Keratinocyte (primary cell): ENCODE measurements around the gene SNTG2. TPM values are rescaled to one million over a fixed set of nuclear protein-coding genes. Genes with fewer than 3 reads are reported as not detected.

Experiments used
- DNase-seq: peaks from one replicate; pipeline ENCODE4 v3.0.0-alpha.2; 2011; ENCODE audit warnings: low read depth, missing footprints, low spot score
- FAIRE-seq: peaks from 2 replicates; lab custom pipeline; 2011; peaks lifted over from hg19 to GRCh38; lab: Jason Lieb, UNC
- H2AFZ ChIP-seq: 2 replicates; pipeline ENCODE4 v1.6.0; 2012; ENCODE audit warnings: low read length, control low read depth, inconsistent platforms; ENCODE audit not compliant: control insufficient read depth
- H3K27ac ChIP-seq: 2 replicates; pipeline ENCODE4 v1.5.1; 2011; ENCODE audit warnings: low read length; ENCODE audit not compliant: control insufficient read depth, insufficient read depth
- H3K27me3 ChIP-seq: 3 replicates; pipeline ENCODE4 v1.6.0; 2011; ENCODE audit warnings: low read length; ENCODE audit not compliant: control insufficient read depth, insufficient read depth; ENCODE audit errors: extremely low read depth
- H3K36me3 ChIP-seq, 2 experiments: 2 replicates in 1 of 2; 3 replicates in 1 of 2; pipeline ENCODE4 v1.5.1; 2011; ENCODE audit warnings: low read length in 2 of 2, mild to moderate bottlenecking in 1 of 2; ENCODE audit not compliant: control insufficient read depth in 2 of 2, insufficient read depth in 2 of 2; ENCODE audit errors: extremely low read depth in 1 of 2
- H3K4me1 ChIP-seq: 3 replicates; pipeline ENCODE4 v1.5.1; 2011; ENCODE audit warnings: low read length; ENCODE audit not compliant: control insufficient read depth, insufficient read depth; ENCODE audit errors: extremely low read depth
- H3K4me2 ChIP-seq: 3 replicates; pipeline ENCODE4 v1.6.0; 2011; ENCODE audit warnings: low read depth, low read length; ENCODE audit not compliant: control insufficient read depth, insufficient read depth; ENCODE audit errors: extremely low read depth
- H3K4me3 ChIP-seq, 3 experiments: fragments of 200-600 bp in 1 of 3; sonication (generic) in 1 of 3; 2 replicates in 2 of 3; 3 replicates in 1 of 3; pipeline ENCODE4 v1.5.1; 2011 to 2016; ENCODE audit warnings: low read length in 3 of 3, mild to moderate bottlenecking in 3 of 3, control low read depth in 2 of 3, inconsistent platforms in 1 of 3, low read depth in 1 of 3, mixed read lengths in 1 of 3, mixed run types in 1 of 3, moderate library complexity in 1 of 3; ENCODE audit not compliant: control insufficient read depth in 2 of 3, insufficient read depth in 2 of 3; ENCODE audit errors: extremely low read depth in 1 of 3
- H3K79me2 ChIP-seq: 2 replicates; pipeline ENCODE4 v1.6.0; 2012; ENCODE audit warnings: low read length; ENCODE audit not compliant: control insufficient read depth, insufficient read depth
- H3K9ac ChIP-seq: 3 replicates; pipeline ENCODE4 v1.6.0; 2011; ENCODE audit warnings: low read length; ENCODE audit not compliant: control insufficient read depth, insufficient read depth; ENCODE audit errors: extremely low read depth
- H3K9me1 ChIP-seq: 3 replicates; pipeline ENCODE4 v1.6.0; 2011; ENCODE audit warnings: low read length; ENCODE audit not compliant: control insufficient read depth, insufficient read depth; ENCODE audit errors: extremely low read depth
- H3K9me3 ChIP-seq: 2 replicates; pipeline ENCODE4 v1.5.1; 2012; ENCODE audit warnings: low read depth, low read length; ENCODE audit not compliant: control insufficient read depth
- H4K20me1 ChIP-seq: 3 replicates; pipeline ENCODE4 v1.6.0; 2011; ENCODE audit warnings: low read length; ENCODE audit not compliant: control insufficient read depth, insufficient read depth; ENCODE audit errors: extremely low read depth
- EZH2 ChIP-seq: IDR thresholded peaks from one replicate; pipeline ENCODE4 v1.6.1; 2012; ENCODE audit warnings: inconsistent platforms, mild to moderate bottlenecking, low read length, moderate library complexity
- dilution Hi-C: fragments of 300-500 bp; cut with MboI; formaldehyde crosslinking; loops from one replicate; pipeline ENCODE4 v1.7.0; 2020; ENCODE audit warnings: low sequenced_read_pairs; ENCODE audit not compliant: extremely low pct_ligation_motif_present
- polyA plus RNA-seq, 5 experiments: library from polyadenylated mRNA; depleted of rRNA in 3 of 5; stranded (reverse) in 3 of 5; stranded (forward) in 1 of 5; unstranded in 1 of 5; fragments of >200 nt; gene quantifications; 1 replicate in 1 of 5; 2 replicates in 3 of 5; 3 replicates in 1 of 5; pipeline versions ENCODE4 v1.2.1 to v1.2.3, GENCODE V29; 2011 to 2012; ENCODE audit warnings: missing spikeins in 2 of 5, low read depth in 1 of 5, low replicate concordance in 1 of 5
- TF ChIP-seq, protein P1 (sequence below), 3 experiments: IDR thresholded peaks in 1 of 3; conservative IDR thresholded peaks in 1 of 3; optimal IDR thresholded peaks in 1 of 3; 2 replicates in 2 of 3; 3 replicates in 1 of 3; pipeline versions ENCODE3 to v1.5.1; 2011; ENCODE audit warnings: low read length in 3 of 3, mild to moderate bottlenecking in 3 of 3, moderate library complexity in 2 of 3, control low read depth in 1 of 3, inconsistent platforms in 1 of 3; ENCODE audit not compliant: insufficient read depth in 2 of 3; ENCODE audit errors: extremely low read depth in 1 of 3

SNTG2 gene
- polyA plus RNA-seq, 1 donor (not counting 4 experiments of a cell fraction or from before 2014, with no cell fraction given), result not detected

DNA sequence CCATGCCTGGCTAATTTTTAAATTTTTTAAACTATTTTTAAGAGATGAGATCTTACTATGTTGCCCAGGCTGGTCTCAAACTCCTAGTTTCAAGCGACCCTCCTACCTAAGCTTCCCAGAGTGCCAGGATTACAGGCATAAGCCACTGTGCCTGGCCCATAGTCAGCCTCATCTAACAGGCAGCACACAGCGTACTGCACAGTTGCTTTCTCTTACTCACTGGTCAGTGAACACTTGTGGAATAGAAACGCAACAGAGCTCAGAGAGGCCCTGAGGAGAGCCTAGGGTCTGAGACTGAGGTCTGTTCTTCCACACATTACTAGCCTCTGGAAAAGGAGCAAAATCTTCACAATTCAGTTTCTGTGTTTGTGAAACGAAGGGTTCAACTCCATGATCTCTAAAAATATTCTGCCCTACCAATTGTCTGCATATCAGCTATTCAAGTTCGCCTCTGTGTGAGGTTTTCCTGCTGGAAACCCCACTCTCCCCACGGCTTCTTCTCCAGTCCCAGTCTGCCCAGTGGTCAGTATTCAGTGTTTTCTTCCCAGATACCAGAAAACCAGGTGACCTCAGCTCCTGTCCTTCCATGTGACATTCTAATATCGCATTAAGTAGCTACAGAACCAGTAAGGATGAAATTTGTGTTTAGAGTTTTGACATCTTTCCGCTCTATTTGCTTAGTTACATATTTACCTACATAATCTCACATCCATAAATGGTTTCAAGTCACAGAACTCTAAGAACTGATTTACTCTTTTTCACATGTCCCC is 26.6 kb upstream of the SNTG2 start:
- no peaks in the 10 kb centered on the region for H4K20me1 ChIP-seq
- H3K27me3 ChIP-seq, result no peaks in the 10 kb centered on the region
- H3K9me3 ChIP-seq, result no peaks in the 10 kb centered on the region
- TF ChIP-seq, protein P1, sequence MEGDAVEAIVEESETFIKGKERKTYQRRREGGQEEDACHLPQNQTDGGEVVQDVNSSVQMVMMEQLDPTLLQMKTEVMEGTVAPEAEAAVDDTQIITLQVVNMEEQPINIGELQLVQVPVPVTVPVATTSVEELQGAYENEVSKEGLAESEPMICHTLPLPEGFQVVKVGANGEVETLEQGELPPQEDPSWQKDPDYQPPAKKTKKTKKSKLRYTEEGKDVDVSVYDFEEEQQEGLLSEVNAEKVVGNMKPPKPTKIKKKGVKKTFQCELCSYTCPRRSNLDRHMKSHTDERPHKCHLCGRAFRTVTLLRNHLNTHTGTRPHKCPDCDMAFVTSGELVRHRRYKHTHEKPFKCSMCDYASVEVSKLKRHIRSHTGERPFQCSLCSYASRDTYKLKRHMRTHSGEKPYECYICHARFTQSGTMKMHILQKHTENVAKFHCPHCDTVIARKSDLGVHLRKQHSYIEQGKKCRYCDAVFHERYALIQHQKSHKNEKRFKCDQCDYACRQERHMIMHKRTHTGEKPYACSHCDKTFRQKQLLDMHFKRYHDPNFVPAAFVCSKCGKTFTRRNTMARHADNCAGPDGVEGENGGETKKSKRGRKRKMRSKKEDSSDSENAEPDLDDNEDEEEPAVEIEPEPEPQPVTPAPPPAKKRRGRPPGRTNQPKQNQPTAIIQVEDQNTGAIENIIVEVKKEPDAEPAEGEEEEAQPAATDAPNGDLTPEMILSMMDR (optimal IDR thresholded peaks at IDR 0.05 in 1 of 3, IDR thresholded peaks at IDR 0.05 in 1 of 3, conservative IDR thresholded peaks at IDR 0.05 in 1 of 3; ENCODE audit: extremely low read depth in 1 of 3, insufficient read depth in 2 of 3, low read length in 3 of 3), result no peak
- TF ChIP-seq EZH2, result no peak
- H3K9me1 ChIP-seq, result no peaks in the 10 kb centered on the region
- no peak overlapping the region for H3K27ac ChIP-seq
- no peaks in the 10 kb centered on the region for H3K36me3 ChIP-seq
- H3K4me2 ChIP-seq, result no peak overlapping the region
- dilution Hi-C loops, result no loop called here
- no peak overlapping the region for H3K4me3 ChIP-seq
- DNase-seq, result no peak
- H2AFZ ChIP-seq, result no peak overlapping the region
- H3K4me1 ChIP-seq, result no peaks in the 10 kb centered on the region
- H3K79me2 ChIP-seq, result no peaks in the 10 kb centered on the region
- no peak overlapping the region for H3K9ac ChIP-seq
- FAIRE-seq, result no peak

DNA sequence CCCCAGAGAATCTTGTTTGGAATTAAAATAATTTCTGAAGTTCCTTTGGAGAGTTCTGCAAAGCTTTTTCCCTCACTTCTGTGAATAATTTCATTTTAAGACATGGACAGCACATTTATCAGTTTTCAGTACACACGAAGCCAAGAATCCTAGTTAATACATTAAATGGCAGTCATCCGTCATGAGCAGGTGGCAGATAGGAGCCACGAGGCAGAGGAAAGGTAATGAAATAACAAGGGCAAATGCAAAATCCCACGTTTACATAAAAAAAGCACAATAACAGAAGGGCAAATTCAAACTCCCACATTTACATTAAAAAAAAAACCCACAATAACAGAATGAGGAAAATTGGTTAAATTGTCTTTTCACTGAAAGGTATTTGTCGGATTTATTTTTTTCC is 25.9 kb upstream of the SNTG2 start:
- no peak overlapping the region for H2AFZ ChIP-seq
- dilution Hi-C loops, result no loop called here
- no peaks in the 10 kb centered on the region for H3K79me2 ChIP-seq
- no peak overlapping the region for H3K4me3 ChIP-seq
- H3K36me3 ChIP-seq, result no peaks in the 10 kb centered on the region
- DNase-seq, result no peak
- TF ChIP-seq, protein P1 (optimal IDR thresholded peaks at IDR 0.05 in 1 of 3, IDR thresholded peaks at IDR 0.05 in 1 of 3, conservative IDR thresholded peaks at IDR 0.05 in 1 of 3; ENCODE audit: extremely low read depth in 1 of 3, insufficient read depth in 2 of 3, low read length in 3 of 3), result no peak
- no peak for TF ChIP-seq EZH2
- H4K20me1 ChIP-seq, result no peaks in the 10 kb centered on the region
- no peak overlapping the region for H3K9ac ChIP-seq
- H3K4me2 ChIP-seq, result no peak overlapping the region
- no peaks in the 10 kb centered on the region for H3K9me1 ChIP-seq
- H3K9me3 ChIP-seq, result no peaks in the 10 kb centered on the region
- no peaks in the 10 kb centered on the region for H3K4me1 ChIP-seq
- no peaks in the 10 kb centered on the region for H3K27me3 ChIP-seq
- FAIRE-seq, result no peak
- H3K27ac ChIP-seq, result no peak overlapping the region
